ENCODE results near the gene KRT80. TPM values are rescaled to one million over a fixed set of nuclear protein-coding genes. Genes with fewer than 3 reads are reported as not detected.
A peak's percentile ranks its signal among the peaks of the same experiment; 100 is the strongest.

KRT80 gene
- polyA plus RNA-seq, 1 donor (not counting 4 experiments of a cell fraction or from before 2014, with no cell fraction given), result 4.1 TPM

GRCh38 chr12:52171950-52172512 is 19.8 kb downstream of the KRT80 start:
- Histone ChIP-seq H4K20me1 (ENCODE audit: control insufficient read depth, extremely low read depth, insufficient read depth, low read length) (no peaks in the 10 kb centered on the region), H3K4me1 (ENCODE audit: control insufficient read depth, extremely low read depth, insufficient read depth, low read length) (peaks cover 35% of the 10 kb centered on the region), H3K9ac (ENCODE audit: control insufficient read depth, extremely low read depth, insufficient read depth, low read length) (peak overlapping the region; percentile 23), H3K27ac (ENCODE audit: control insufficient read depth, insufficient read depth, low read length) (no peak overlapping the region), H3K79me2 (ENCODE audit: control insufficient read depth, insufficient read depth, low read length) (no peaks in the 10 kb centered on the region), H3K27me3 (ENCODE audit: control insufficient read depth, extremely low read depth, insufficient read depth, low read length) (no peaks in the 10 kb centered on the region), H3K9me1 (ENCODE audit: control insufficient read depth, extremely low read depth, insufficient read depth, low read length) (no peaks in the 10 kb centered on the region), H3K36me3 (ENCODE audit: control insufficient read depth in 2 of 2, extremely low read depth in 1 of 2, insufficient read depth in 2 of 2, low read length in 2 of 2) (no peaks in the 10 kb centered on the region), H2AFZ (ENCODE audit: control insufficient read depth, low read length) (no peak overlapping the region), H3K4me2 (ENCODE audit: control insufficient read depth, extremely low read depth, insufficient read depth, low read depth, low read length) (no peak overlapping the region), H3K4me3 (ENCODE audit: control insufficient read depth in 2 of 3, extremely low read depth in 1 of 3, insufficient read depth in 2 of 3, low read depth in 1 of 3, low read length in 3 of 3) (no peak overlapping the region), H3K9me3 (ENCODE audit: control insufficient read depth, low read depth, low read length) (no peaks in the 10 kb centered on the region)
- DNase-seq (ENCODE audit: low read depth, low spot score), result no peak
- dilution Hi-C loops (cut with MboI; ENCODE audit: extremely low pct_ligation_motif_present, low sequenced_read_pairs), result no loop called here
- TF ChIP-seq, protein P1, sequence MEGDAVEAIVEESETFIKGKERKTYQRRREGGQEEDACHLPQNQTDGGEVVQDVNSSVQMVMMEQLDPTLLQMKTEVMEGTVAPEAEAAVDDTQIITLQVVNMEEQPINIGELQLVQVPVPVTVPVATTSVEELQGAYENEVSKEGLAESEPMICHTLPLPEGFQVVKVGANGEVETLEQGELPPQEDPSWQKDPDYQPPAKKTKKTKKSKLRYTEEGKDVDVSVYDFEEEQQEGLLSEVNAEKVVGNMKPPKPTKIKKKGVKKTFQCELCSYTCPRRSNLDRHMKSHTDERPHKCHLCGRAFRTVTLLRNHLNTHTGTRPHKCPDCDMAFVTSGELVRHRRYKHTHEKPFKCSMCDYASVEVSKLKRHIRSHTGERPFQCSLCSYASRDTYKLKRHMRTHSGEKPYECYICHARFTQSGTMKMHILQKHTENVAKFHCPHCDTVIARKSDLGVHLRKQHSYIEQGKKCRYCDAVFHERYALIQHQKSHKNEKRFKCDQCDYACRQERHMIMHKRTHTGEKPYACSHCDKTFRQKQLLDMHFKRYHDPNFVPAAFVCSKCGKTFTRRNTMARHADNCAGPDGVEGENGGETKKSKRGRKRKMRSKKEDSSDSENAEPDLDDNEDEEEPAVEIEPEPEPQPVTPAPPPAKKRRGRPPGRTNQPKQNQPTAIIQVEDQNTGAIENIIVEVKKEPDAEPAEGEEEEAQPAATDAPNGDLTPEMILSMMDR (optimal IDR thresholded peaks at IDR 0.05 in 1 of 3, IDR thresholded peaks at IDR 0.05 in 1 of 3, conservative IDR thresholded peaks at IDR 0.05 in 1 of 3; ENCODE audit: extremely low read depth in 1 of 3, insufficient read depth in 2 of 3, low read length in 3 of 3), result peak; percentile 42 to 61 (median 56)
- no peak for TF ChIP-seq EZH2 (IDR thresholded peaks at IDR 0.05; ENCODE audit: low read length)
- peak; percentile 99 for FAIRE-seq

GRCh38 chr12:52170827-52171226 is 21.0 kb downstream of the KRT80 start:
- peaks cover 26% of the 10 kb centered on the region for H3K4me1 ChIP-seq (ENCODE audit: control insufficient read depth, extremely low read depth, insufficient read depth, low read length)
- no peaks in the 10 kb centered on the region for H3K9me1 ChIP-seq (ENCODE audit: control insufficient read depth, extremely low read depth, insufficient read depth, low read length)
- FAIRE-seq (no peak), DNase-seq (ENCODE audit: low read depth, low spot score) (no peak)
- H3K79me2 ChIP-seq (ENCODE audit: control insufficient read depth, insufficient read depth, low read length), result no peaks in the 10 kb centered on the region
- dilution Hi-C loops (cut with MboI; ENCODE audit: extremely low pct_ligation_motif_present, low sequenced_read_pairs), result no loop called here
- H3K27ac ChIP-seq (ENCODE audit: control insufficient read depth, insufficient read depth, low read length), result no peak overlapping the region
- H3K36me3 ChIP-seq (ENCODE audit: control insufficient read depth in 2 of 2, extremely low read depth in 1 of 2, insufficient read depth in 2 of 2, low read length in 2 of 2), result no peaks in the 10 kb centered on the region
- no peak overlapping the region for H3K9ac ChIP-seq (ENCODE audit: control insufficient read depth, extremely low read depth, insufficient read depth, low read length)
- no peak overlapping the region for H3K4me2 ChIP-seq (ENCODE audit: control insufficient read depth, extremely low read depth, insufficient read depth, low read depth, low read length)
- H3K9me3 ChIP-seq (ENCODE audit: control insufficient read depth, low read depth, low read length), result no peaks in the 10 kb centered on the region
- no peaks in the 10 kb centered on the region for H3K27me3 ChIP-seq (ENCODE audit: control insufficient read depth, extremely low read depth, insufficient read depth, low read length)
- no peaks in the 10 kb centered on the region for H4K20me1 ChIP-seq (ENCODE audit: control insufficient read depth, extremely low read depth, insufficient read depth, low read length)
- no peak overlapping the region for H2AFZ ChIP-seq (ENCODE audit: control insufficient read depth, low read length)
- TF ChIP-seq EZH2 (IDR thresholded peaks at IDR 0.05; ENCODE audit: low read length), result no peak
- TF ChIP-seq, protein P1 (optimal IDR thresholded peaks at IDR 0.05 in 1 of 3, IDR thresholded peaks at IDR 0.05 in 1 of 3, conservative IDR thresholded peaks at IDR 0.05 in 1 of 3; ENCODE audit: extremely low read depth in 1 of 3, insufficient read depth in 2 of 3, low read length in 3 of 3), result no peak
- H3K4me3 ChIP-seq (ENCODE audit: control insufficient read depth in 2 of 3, extremely low read depth in 1 of 3, insufficient read depth in 2 of 3, low read depth in 1 of 3, low read length in 3 of 3), result no peak overlapping the region
